Measurements from ENCODE around the gene PLCG2.

Gene PLCG2

GRCh38 chr16:81905277-81905676 lies 126.2 kb downstream of the PLCG2 start:
- DNase-seq (ENCODE audit: low read depth in 1 of 2, low spot score in 1 of 2), result no peak
- no peak overlapping the region for H3K27ac ChIP-seq (replicated peaks)
- no peak for TF ChIP-seq POLR2AphosphoS5 (IDR thresholded peaks at IDR 0.05; ENCODE audit: low read depth)
- no peaks in the 10 kb centered on the region for H3K27me3 ChIP-seq (ENCODE audit: insufficient read depth, poor library complexity, severe bottlenecking)
- no peak overlapping the region for H3K4me3 ChIP-seq (replicated peaks; ENCODE audit: insufficient read depth, low read length)

GRCh38 chr16:81907681-81908080 lies 128.6 kb downstream of the PLCG2 start:
- TF ChIP-seq POLR2AphosphoS5 (IDR thresholded peaks at IDR 0.05; ENCODE audit: low read depth), result no peak
- TF ChIP-seq GABPA (IDR thresholded peaks at IDR 0.05; ENCODE audit: low read depth), result no peak
- TF ChIP-seq SPI1 (IDR thresholded peaks at IDR 0.05; ENCODE audit: borderline replicate concordance, low read depth), result no peak
- TF ChIP-seq REST (IDR thresholded peaks at IDR 0.05; ENCODE audit: insufficient replicate concordance, low read depth), result no peak
- TF ChIP-seq CTCF (IDR thresholded peaks at IDR 0.05; ENCODE audit: insufficient read depth, low read length), result no peak
- no peak for DNase-seq (ENCODE audit: low read depth in 1 of 2, low spot score in 1 of 2)
- Histone ChIP-seq H3K27me3 (ENCODE audit: insufficient read depth, poor library complexity, severe bottlenecking) (no peaks in the 10 kb centered on the region), H3K4me3 (replicated peaks; ENCODE audit: insufficient read depth, low read length) (no peak overlapping the region), H3K27ac (replicated peaks) (no peak overlapping the region)

- TF ChIP-seq POLR2AphosphoS5 (IDR thresholded peaks at IDR 0.05; ENCODE audit: low read depth) (no peak), CTCF (IDR thresholded peaks at IDR 0.05; ENCODE audit: insufficient read depth, low read length) (no peak), SPI1 (IDR thresholded peaks at IDR 0.05; ENCODE audit: borderline replicate concordance, low read depth) (no peak), GABPA (IDR thresholded peaks at IDR 0.05; ENCODE audit: low read depth) (no peak)
- Histone ChIP-seq H3K27me3 (ENCODE audit: insufficient read depth, poor library complexity, severe bottlenecking) (no peaks in the 10 kb centered on the region), H3K27ac (replicated peaks) (no peak overlapping the region), H3K4me3 (replicated peaks; ENCODE audit: insufficient read depth, low read length) (no peak overlapping the region)
- no peak for DNase-seq (ENCODE audit: low read depth in 1 of 2, low spot score in 1 of 2)
Observed at GRCh38 chr16:81908466-81909262, 129.6 kb downstream of the PLCG2 start.

- TF ChIP-seq POLR2AphosphoS5 (IDR thresholded peaks at IDR 0.05; ENCODE audit: low read depth) (no peak), SPI1 (IDR thresholded peaks at IDR 0.05; ENCODE audit: borderline replicate concordance, low read depth) (no peak), GABPA (IDR thresholded peaks at IDR 0.05; ENCODE audit: low read depth) (no peak), REST (IDR thresholded peaks at IDR 0.05; ENCODE audit: insufficient replicate concordance, low read depth) (no peak), CTCF (IDR thresholded peaks at IDR 0.05; ENCODE audit: insufficient read depth, low read length) (no peak)
- H3K4me3 ChIP-seq (replicated peaks; ENCODE audit: insufficient read depth, low read length), result no peak overlapping the region
- no peak for DNase-seq (ENCODE audit: low read depth in 1 of 2, low spot score in 1 of 2)
- no peaks in the 10 kb centered on the region for H3K27me3 ChIP-seq (ENCODE audit: insufficient read depth, poor library complexity, severe bottlenecking)
- no peak overlapping the region for H3K27ac ChIP-seq (replicated peaks)
Observed at GRCh38 chr16:81910366-81910885, 131.3 kb downstream of the PLCG2 start.
